H1 (cell line): Measurements from ENCODE around the gene FOXA2. TPM values are rescaled to one million over a fixed set of nuclear protein-coding genes. Genes with fewer than 3 reads are reported as not detected.

Experiments used
- ATF3 ChIP-seq: IDR thresholded peaks from 2 replicates; pipeline ENCODE4 v1.6.1; 2011; ENCODE audit warnings: low read depth, mild to moderate bottlenecking, low read length; ENCODE audit not compliant: insufficient read depth
- BACH1 ChIP-seq: IDR thresholded peaks from 2 replicates; pipeline ENCODE4 v1.6.1; 2012; ENCODE audit warnings: low read length, improper control_type of control experiment
- BCL11A ChIP-seq, 2 experiments: IDR thresholded peaks; one replicate each; pipeline ENCODE4 v1.6.1; 2011; ENCODE audit warnings: low read depth in 2 of 2, low read length in 2 of 2, mild to moderate bottlenecking in 2 of 2
- BRCA1 ChIP-seq: IDR thresholded peaks from 2 replicates; pipeline ENCODE4 v1.6.1; 2012; ENCODE audit warnings: low read depth, low read length, improper control_type of control experiment
- CEBPB ChIP-seq: IDR thresholded peaks from 2 replicates; pipeline ENCODE4 v1.6.1; 2012; ENCODE audit warnings: low read depth, low read length
- CREB1 ChIP-seq: IDR thresholded peaks from 2 replicates; pipeline ENCODE4 v1.6.1; 2012; ENCODE audit warnings: inconsistent platforms
- EP300 ChIP-seq, 2 experiments: IDR thresholded peaks; 1 replicate in 1 of 2; 2 replicates in 1 of 2; pipeline ENCODE4 v1.6.1; 2011 to 2012; ENCODE audit warnings: low read depth in 2 of 2, low read length in 2 of 2, mild to moderate bottlenecking in 2 of 2, borderline replicate concordance in 1 of 2, inconsistent platforms in 1 of 2, moderate library complexity in 1 of 2
- FOSL1 ChIP-seq: IDR thresholded peaks from 2 replicates; pipeline ENCODE4 v1.6.1; 2011; ENCODE audit warnings: mild to moderate bottlenecking, low read depth, low read length, moderate library complexity; ENCODE audit not compliant: insufficient read depth
- GABPA ChIP-seq: IDR thresholded peaks from 2 replicates; pipeline ENCODE4 v1.6.1; 2011; ENCODE audit warnings: mild to moderate bottlenecking, low read length, moderate library complexity, borderline replicate concordance; ENCODE audit not compliant: insufficient read depth
- HDAC2 ChIP-seq, 2 experiments: fragments of 300-600 bp in 1 of 2; sonication (generic) in 1 of 2; IDR thresholded peaks; 2 replicates each; pipeline ENCODE4 v1.6.1; 2011 to 2012; ENCODE audit warnings: low read depth in 2 of 2, low read length in 2 of 2, mild to moderate bottlenecking in 2 of 2, moderate library complexity in 2 of 2, borderline replicate concordance in 1 of 2, inconsistent platforms in 1 of 2
- HDAC6 ChIP-seq: IDR thresholded peaks from one replicate; pipeline ENCODE4 v1.7.1; 2012; ENCODE audit warnings: low read depth, mild to moderate bottlenecking, inconsistent platforms, low read length, moderate library complexity
- JUND ChIP-seq: IDR thresholded peaks from 2 replicates; pipeline ENCODE4 v1.6.1; 2011; ENCODE audit warnings: mild to moderate bottlenecking, improper control_type of control experiment, low read length
- KDM4A ChIP-seq: IDR thresholded peaks from one replicate; pipeline ENCODE4 v1.7.1; 2012; ENCODE audit warnings: low read depth, mild to moderate bottlenecking, moderate library complexity, low read length, inconsistent platforms; ENCODE audit not compliant: severe bottlenecking
- MAFK ChIP-seq: IDR thresholded peaks from 2 replicates; pipeline ENCODE4 v1.6.1; 2012; ENCODE audit warnings: low read depth, mild to moderate bottlenecking, improper control_type of control experiment, low read length
- POLR2A ChIP-seq, 2 experiments: IDR thresholded peaks; 1 replicate in 1 of 2; 2 replicates in 1 of 2; pipeline ENCODE4 v1.6.1; 2011; ENCODE audit warnings: low read depth in 2 of 2, low read length in 2 of 2, mild to moderate bottlenecking in 2 of 2; ENCODE audit errors: control extremely low read depth in 1 of 2
- RXRA ChIP-seq: IDR thresholded peaks from 2 replicates; pipeline ENCODE4 v1.6.1; 2011; ENCODE audit warnings: low read depth, mild to moderate bottlenecking, low read length, moderate library complexity; ENCODE audit not compliant: insufficient read depth
- SIN3A ChIP-seq, 2 experiments: IDR thresholded peaks in 1 of 2; conservative IDR thresholded peaks in 1 of 2; 2 replicates each; pipeline ENCODE4 v1.6.1; 2011 to 2012; ENCODE audit warnings: low read length in 2 of 2, improper control_type of control experiment in 1 of 2, low read depth in 1 of 2, mild to moderate bottlenecking in 1 of 2
- SIRT6 ChIP-seq: IDR thresholded peaks from one replicate; pipeline ENCODE4 v1.7.1; 2012; ENCODE audit warnings: low read length, inconsistent platforms
- SP1 ChIP-seq: IDR thresholded peaks from 2 replicates; pipeline ENCODE4 v1.6.1; 2011; ENCODE audit warnings: low read depth, low read length
- SP4 ChIP-seq: IDR thresholded peaks from 2 replicates; pipeline ENCODE4 v1.6.1; 2012; ENCODE audit warnings: low read length, inconsistent platforms
- SRF ChIP-seq: IDR thresholded peaks from 2 replicates; pipeline ENCODE4 v1.6.1; 2011; ENCODE audit warnings: mild to moderate bottlenecking, low read depth, low read length, moderate library complexity
- SUZ12 ChIP-seq: fragments of 200-600 bp; sonication (generic); IDR thresholded peaks from 2 replicates; pipeline ENCODE4 v1.6.1; 2012; ENCODE audit warnings: mild to moderate bottlenecking, inconsistent platforms, low read length, moderate library complexity, mixed read lengths
- TAF1 ChIP-seq: IDR thresholded peaks from 2 replicates; pipeline ENCODE4 v1.6.1; 2011; ENCODE audit warnings: mild to moderate bottlenecking, low read depth, low read length
- TAF7 ChIP-seq: optimal IDR thresholded peaks from 2 replicates; pipeline ENCODE3; 2011; ENCODE audit warnings: low read depth, mild to moderate bottlenecking, inconsistent platforms, low read length, moderate library complexity, borderline replicate concordance
- TEAD4 ChIP-seq: IDR thresholded peaks from 2 replicates; pipeline ENCODE4 v1.6.1; 2012; ENCODE audit warnings: low read depth, low read length, inconsistent platforms, mixed read lengths
- ZNF274 ChIP-seq: IDR thresholded peaks from 2 replicates; pipeline ENCODE4 v1.7.0; 2012; ENCODE audit warnings: low read length, borderline replicate concordance; ENCODE audit errors: extremely low read depth
- polyA plus RNA-seq, 7 experiments: library from polyadenylated mRNA; depleted of rRNA in 3 of 7; stranded (reverse) in 5 of 7; unstranded in 2 of 7; fragments of >200 nt in 5 of 7; fragments of 200-250 nt in 2 of 7; gene quantifications; 1 replicate in 5 of 7; 2 replicates in 1 of 7; 4 replicates in 1 of 7; pipeline versions ENCODE4 v1.2.1 to v1.2.3, GENCODE V29; 2011 to 2013; ENCODE audit warnings: missing spikeins in 2 of 7, mixed read lengths in 2 of 7
- total RNA-seq: library from RNA; stranded (reverse); fragmentation: NEBNext Ultra II Directional; extraction: Animal tissue kit (Norgen Biotek cat#: 25700); gene quantifications from 2 replicates; pipeline ENCODE4 v1.2.1, GENCODE V29; 2021

Gene FOXA2
- total and polyA plus RNA-seq, 2 of the 8 experiments (the other 6 are each of a cell fraction or from before 2014, with no cell fraction given), result not detected

- peak; percentile 26 for TF ChIP-seq SUZ12
- TF ChIP-seq CREB1, result no peak
- TF ChIP-seq BACH1, result peak; percentile 47; the same call in 1 of the 2 replicates
- no peak for TF ChIP-seq EP300 (IDR thresholded peaks at IDR 0.05; ENCODE audit: borderline replicate concordance in 1 of 2, low read depth in 2 of 2, low read length in 2 of 2)
- no peak for TF ChIP-seq BCL11A (IDR thresholded peaks at IDR 0.05; ENCODE audit: low read depth in 2 of 2, low read length in 2 of 2)
- no peak for TF ChIP-seq SIN3A (conservative IDR thresholded peaks at IDR 0.05 in 1 of 2, IDR thresholded peaks at IDR 0.05 in 1 of 2; ENCODE audit: low read depth in 1 of 2, low read length in 2 of 2)
- peak in 1 of 2 experiments; percentile 49; a peak in 1 of 4 replicates for TF ChIP-seq HDAC2 (IDR thresholded peaks at IDR 0.05; ENCODE audit: borderline replicate concordance in 1 of 2, low read depth in 2 of 2, low read length in 2 of 2)
- no peak for TF ChIP-seq FOSL1
- TF ChIP-seq HDAC6, result no peak
- TF ChIP-seq KDM4A, result peak; percentile 48
- no peak for TF ChIP-seq SP1
- TF ChIP-seq SP4, result no peak
- no peak for TF ChIP-seq ZNF274
- no peak for TF ChIP-seq SIRT6
- no peak for TF ChIP-seq JUND
- TF ChIP-seq TAF7, result no peak
- no peak for TF ChIP-seq MAFK
- TF ChIP-seq TAF1, result no peak
- no peak for TF ChIP-seq GABPA
- no peak for TF ChIP-seq ATF3
- TF ChIP-seq CEBPB, result no peak
- TF ChIP-seq SRF, result no peak
- no peak for TF ChIP-seq POLR2A (IDR thresholded peaks at IDR 0.05; ENCODE audit: control extremely low read depth in 1 of 2, low read depth in 2 of 2, low read length in 2 of 2)
- TF ChIP-seq BRCA1, result no peak
- TF ChIP-seq RXRA, result 0 out of 2 replicates have a peak, but pooled peaks have one; percentile 23
- TF ChIP-seq TEAD4, result no peak
These were observed 2.4 kb upstream of the FOXA2 start (continued) for GRCh38 chr20:22586645-22587310.
